NCI-H1436 treated with DMSO at 0.1 percent for 48 hours (cell line): Measurements from ENCODE around the gene DMXL1.
"Not testable (repeated sequence)": the region's sequence is repeated elsewhere in the genome, so short reads cannot be mapped to it uniquely, and the experiment has no call there.

Experiments
- DNase-seq: peaks from one replicate; lab custom pipeline; 2025; lab: John Stamatoyannopoulos, UW

DMXL1 gene

DNA sequence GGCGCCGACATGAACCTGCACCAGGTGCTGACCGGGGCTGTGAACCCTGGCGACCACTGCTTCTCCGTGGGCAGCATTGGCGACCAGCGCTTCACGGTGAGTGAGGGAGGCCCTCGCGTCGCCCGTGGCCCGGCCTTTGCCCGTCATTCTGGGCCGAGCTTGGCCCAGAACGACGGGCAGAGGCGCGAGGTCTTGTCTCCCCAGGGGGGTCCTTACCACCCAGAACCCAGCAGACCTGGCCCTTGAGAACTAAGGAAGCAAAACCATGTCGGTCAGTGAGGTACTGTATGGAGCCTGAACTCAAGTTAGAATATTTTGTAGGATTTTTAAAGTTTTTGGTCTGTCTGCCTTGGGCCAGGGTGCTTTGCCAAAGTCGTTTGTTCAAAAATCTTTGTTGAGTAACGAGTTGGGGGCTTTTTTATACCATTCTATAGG is 691 bp downstream of the DMXL1 start:
- no peak for DNase-seq

- no peak for DNase-seq
Measured at GRCh38 chr5:119072496-119072895, 1.6 kb downstream of the DMXL1 start.

DNA sequence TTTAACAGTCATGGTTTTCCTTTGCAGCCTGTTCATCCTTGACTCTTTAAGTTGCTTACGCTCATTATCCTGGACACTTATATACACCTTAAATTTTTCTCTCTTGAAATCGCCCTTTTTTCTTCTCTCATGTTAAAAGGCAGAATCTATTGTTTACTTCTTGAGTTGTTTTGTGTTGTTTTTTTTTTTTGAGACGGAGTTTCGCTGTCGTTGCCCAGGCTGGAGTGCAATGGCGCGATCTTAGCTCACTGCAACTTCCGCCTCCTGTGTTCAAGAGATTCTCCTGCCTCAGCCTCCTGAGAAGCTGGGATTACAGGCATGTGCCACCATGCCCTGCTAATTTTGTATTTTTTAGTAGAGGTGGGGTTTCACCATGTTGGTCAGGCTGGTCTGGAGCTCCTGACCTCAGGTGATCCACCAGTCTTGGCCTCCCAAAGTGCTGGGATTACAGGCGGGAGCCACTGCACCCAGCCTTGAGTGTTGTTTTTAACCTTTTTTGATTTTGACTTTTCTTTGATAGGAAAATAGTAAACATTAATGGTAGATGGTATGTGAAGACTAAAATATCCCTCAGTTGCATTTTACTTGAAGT is 3.0 kb downstream of the DMXL1 start:
- DNase-seq = not testable (repeated sequence)

DNA sequence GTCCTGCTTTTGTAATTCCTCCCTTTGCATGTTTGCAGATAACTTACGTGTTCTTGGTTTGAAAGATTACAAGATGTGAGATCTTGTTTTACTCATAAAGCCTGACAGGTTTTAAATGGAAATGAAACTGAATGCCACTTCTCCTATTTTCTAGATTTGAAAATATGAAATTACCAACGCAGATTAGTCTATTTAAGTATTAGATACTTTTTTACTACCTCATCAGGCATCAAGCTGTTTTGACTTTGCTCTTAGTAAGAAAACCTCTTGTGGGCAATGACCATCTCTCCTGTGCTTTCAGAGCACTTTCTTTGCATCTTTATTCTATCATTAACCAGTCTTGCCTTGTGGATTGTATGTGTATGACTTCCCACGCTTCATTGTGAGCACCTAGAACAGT is 3.5 kb downstream of the DMXL1 start:
- DNase-seq = no peak

- not testable (repeated sequence) for DNase-seq
Measured at GRCh38 chr5:119075269-119075668, 4.4 kb downstream of the DMXL1 start.

DNA sequence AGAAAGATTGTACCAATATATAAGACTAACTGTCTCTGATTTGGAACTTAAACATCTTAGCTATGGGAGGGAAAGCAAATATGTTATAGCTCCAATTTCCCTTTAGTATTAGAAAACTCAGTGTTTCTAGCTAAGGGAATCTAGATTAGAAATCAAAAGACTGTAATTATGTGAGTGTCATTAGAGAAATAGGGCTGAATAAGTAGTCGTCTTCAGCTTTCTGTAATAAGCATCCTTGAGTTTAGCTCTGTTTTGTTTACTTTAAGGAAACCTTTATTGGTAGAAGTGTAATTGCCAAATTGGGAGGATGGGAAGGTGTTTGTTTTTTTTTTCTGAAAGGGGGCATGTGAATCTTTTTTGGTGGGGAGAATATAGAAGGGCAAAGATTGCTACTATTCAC is 5.2 kb downstream of the DMXL1 start:
- DNase-seq = no peak

DNA sequence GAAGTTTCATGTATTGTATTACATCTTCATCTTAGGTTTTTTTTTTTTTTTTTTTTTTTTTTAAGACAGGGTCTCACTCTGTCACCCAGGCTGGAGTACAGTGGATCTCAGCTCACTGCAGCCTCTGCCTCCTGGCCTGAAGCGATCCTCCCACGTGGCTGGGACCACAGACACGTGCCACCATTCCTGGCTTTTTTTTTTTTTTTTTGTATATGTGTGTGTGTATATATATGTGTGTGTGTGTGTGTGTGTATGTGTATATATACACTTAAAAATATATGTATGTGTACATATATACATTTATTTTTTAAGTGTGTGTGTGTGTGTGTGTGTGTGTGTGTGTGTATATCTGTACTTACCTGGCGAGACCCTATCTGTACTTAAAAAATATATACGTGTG is 6.6 kb downstream of the DMXL1 start:
- no peak for DNase-seq

DNA sequence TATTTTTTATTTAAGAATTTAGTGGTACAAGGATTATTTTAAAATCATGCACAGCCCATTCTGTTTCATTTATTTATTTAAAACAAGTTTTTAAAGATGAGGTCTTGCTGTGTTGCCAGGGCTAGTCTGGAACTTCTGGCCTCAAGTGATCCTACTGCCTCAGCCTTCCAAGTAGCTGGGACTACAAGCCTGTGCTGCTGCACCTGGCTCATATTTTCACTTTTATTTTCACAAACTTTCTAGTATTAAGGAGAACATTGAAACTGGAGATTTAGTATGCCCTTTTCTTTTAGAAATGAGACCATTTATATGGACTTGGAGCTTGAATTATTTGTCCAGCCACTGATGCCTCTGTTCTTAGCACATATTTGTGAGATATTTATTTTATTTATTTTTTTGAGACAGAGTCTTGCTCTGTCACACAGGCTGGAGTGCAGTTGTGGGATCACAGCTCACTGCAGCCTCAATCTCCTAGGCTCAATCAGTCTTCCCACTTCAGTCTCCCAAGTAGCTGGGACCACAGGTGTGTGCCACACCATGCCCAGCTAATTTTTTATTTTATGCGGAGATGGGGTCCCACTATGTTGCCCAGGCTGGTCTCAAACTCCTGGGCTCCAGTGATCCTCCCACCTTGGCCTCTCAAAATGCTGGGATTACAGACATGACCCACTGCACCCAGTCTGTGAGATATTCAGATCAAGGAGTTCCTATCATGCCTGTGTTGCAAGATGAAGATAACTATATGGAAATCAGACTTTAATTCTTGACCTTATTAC is 7.4 kb downstream of the DMXL1 start:
- DNase-seq = no peak

GRCh38 chr5:119078861-119079260 is 8.0 kb downstream of the DMXL1 start:
- DNase-seq = no peak

- DNase-seq = no peak
Measured at GRCh38 chr5:119079318-119079921, 8.5 kb downstream of the DMXL1 start.

DNA sequence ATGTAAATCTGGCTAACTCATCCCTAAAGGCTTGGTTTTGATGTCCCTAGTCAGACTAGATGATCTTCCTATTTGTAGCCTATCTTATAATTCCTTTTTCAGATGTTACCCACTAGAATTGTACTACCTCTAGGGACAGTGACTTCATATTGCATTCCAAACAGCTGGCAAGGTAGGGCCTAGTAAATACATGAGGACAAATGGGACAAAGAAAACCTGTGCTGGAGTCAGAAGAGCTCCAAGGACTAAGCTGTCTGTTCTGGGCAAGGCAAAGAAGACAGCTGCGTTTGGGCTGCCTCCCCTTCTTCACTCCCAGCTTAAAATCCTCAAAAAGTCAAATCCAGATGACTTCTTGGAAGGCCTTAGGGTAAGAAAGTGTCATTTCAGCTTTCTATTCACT is 10.0 kb downstream of the DMXL1 start:
- DNase-seq = no peak

DNA sequence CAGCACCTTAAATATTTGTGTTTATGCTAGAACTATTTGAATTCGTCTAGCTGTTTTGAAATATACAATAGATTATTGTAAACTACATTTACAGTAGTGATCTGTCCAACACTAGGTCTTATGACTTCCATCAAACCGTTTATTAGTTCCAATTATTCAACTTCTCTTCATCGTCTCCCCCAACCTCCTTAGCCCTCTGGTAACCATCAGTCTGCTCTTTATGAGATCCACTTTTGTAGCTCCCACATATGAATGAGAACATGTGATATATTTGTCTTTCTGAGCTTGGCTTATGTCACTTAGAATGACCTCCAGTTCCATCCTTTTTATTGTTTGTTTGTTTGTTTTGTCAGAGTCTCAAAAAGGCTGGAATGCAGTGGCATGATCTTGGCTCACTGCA is 11.8 kb downstream of the DMXL1 start:
- no peak for DNase-seq

GRCh38 chr5:119083679-119084078 is 12.8 kb downstream of the DMXL1 start:
- DNase-seq = no peak

DNA sequence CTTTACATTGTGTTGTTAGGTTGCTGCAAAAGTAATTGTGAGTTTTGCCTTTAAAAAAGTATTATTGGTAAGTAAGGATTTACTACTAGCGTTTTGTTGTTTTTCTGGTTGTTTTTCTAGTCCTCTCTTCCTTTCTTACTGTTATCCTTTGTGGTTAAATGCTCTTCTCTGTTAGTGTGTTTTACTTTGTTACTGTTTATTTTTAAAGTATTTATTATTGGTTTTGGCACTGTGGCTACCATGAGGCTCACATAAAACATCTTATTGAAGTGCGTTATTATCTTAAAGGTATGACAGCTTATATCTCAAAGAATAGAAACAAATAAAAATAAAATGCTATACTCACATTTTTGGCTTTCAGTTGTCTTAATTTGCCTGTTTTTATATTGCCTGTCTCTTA is 17.6 kb downstream of the DMXL1 start:
- DNase-seq = no peak

GRCh38 chr5:119095611-119096010 is 24.7 kb downstream of the DMXL1 start:
- no peak for DNase-seq

GRCh38 chr5:119105971-119106370 is 35.1 kb downstream of the DMXL1 start:
- DNase-seq = no peak

DNA sequence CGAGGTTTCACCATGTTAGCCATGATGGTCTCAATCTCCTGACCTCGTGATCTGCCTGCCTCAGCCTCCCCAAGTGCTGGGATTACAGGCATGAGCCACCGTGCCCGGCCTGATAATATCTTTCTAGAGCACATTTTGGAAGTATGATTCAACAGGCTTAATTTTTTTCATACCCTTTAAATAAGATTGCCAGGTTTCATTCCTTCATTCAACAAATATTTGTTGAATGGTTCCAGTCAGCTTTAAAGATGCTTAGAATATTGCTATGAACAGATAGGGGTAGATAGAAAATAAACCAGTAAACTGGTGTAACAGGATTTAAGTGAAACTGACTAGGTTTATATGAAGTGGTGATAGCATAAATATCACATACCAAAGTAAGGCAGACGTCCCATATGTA is 41.3 kb downstream of the DMXL1 start:
- DNase-seq = no peak

- no peak for DNase-seq
Measured at GRCh38 chr5:119117237-119117636, 46.4 kb downstream of the DMXL1 start.

GRCh38 chr5:119118000-119118399 is 47.1 kb downstream of the DMXL1 start:
- no peak for DNase-seq

DNA sequence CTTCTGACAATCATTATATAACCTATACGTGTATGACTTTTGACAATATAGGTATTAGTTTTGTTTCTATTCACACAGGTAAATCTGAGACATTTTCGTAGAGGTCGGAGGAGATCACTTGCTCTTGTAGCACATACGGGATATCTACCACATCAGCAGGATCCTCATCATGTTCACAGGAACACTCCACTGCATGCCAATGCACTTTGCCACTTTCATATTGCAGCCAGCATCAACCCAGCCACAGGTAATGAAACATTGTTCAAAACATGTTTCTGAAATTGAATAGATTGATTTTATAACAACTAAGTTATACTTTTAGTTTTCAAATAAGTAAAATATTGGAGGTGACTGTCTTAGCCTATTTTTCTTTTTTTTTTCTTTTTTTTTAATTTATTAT is 50.0 kb downstream of the DMXL1 start:
- no peak for DNase-seq

GRCh38 chr5:119122474-119122873 is 51.6 kb downstream of the DMXL1 start:
- not testable (repeated sequence) for DNase-seq

- DNase-seq = no peak
Measured at GRCh38 chr5:119123280-119123679, 52.4 kb downstream of the DMXL1 start.

DNA sequence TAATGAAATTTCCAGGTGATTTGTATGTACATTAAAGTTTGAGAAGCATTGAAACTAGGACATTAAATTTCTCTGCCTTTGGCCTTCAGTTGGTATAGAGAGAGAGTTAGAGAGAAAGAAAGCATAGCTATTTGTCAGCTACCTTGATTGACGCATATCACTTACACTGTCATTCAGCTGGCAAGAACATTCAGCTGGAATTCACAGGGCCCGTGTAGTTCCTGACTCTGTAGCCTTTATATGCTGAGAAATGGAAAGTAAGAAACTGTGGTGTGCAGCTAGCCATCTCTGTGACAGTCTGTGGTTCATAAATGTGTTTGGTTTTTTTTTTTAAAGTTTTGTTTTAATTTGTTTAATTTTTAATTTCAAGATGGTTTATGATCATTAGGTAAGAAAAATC is 58.9 kb downstream of the DMXL1 start:
- DNase-seq = no peak
